ENCODE measurements around the gene GAPDH.
A peak's percentile ranks its signal among the peaks of the same experiment; 100 is the strongest.
"Not testable (repeated sequence)": the region's sequence is repeated elsewhere in the genome, so short reads cannot be mapped to it uniquely, and the experiment has no call there.

The GAPDH gene

DNA sequence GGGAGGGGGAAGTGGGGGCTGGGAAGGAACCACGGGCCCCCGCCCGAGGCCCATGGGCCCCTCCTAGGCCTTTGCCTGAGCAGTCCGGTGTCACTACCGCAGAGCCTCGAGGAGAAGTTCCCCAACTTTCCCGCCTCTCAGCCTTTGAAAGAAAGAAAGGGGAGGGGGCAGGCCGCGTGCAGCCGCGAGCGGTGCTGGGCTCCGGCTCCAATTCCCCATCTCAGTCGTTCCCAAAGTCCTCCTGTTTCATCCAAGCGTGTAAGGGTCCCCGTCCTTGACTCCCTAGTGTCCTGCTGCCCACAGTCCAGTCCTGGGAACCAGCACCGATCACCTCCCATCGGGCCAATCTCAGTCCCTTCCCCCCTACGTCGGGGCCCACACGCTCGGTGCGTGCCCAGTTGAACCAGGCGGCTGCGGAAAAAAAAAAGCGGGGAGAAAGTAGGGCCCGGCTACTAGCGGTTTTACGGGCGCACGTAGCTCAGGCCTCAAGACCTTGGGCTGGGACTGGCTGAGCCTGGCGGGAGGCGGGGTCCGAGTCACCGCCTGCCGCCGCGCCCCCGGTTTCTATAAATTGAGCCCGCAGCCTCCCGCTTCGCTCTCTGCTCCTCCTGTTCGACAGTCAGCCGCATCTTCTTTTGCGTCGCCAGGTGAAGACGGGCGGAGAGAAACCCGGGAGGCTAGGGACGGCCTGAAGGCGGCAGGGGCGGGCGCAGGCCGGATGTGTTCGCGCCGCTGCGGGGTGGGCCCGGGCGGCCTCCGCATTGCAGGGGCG, at the start of gene GAPDH:
TSS of gene GAPDH (plus strand) at position 595 of the 772 bp plus-strand sequence. CDS start 316 bp downstream, outside the sequence.
- DNase-seq (ENCODE audit: extremely low spot score, insufficient read length, low read depth) = peak; percentile 87
- peak; percentile 86 for FAIRE-seq

- FAIRE-seq (no peak), DNase-seq (ENCODE audit: extremely low spot score, insufficient read length, low read depth) (no peak)
Observed at GRCh38 chr12:6488240-6488639, 46.1 kb upstream of the GAPDH start.

- FAIRE-seq = no peak
Observed at GRCh38 chr12:6489449-6489848, 44.9 kb upstream of the GAPDH start.

GRCh38 chr12:6490673-6491072, 43.6 kb upstream of the GAPDH start:
- DNase-seq (ENCODE audit: extremely low spot score, insufficient read length, low read depth); FAIRE-seq: not testable (repeated sequence)

More at GRCh38 chr12:6489449-6489848, 44.9 kb upstream of the GAPDH start:
- DNase-seq (ENCODE audit: extremely low spot score, insufficient read length, low read depth) = no peak

GRCh38 chr12:6492838-6493496, 41.4 kb upstream of the GAPDH start, which contains the start of gene MRPL51:
TSS of gene MRPL51 (minus strand) at chr12:6493262. CDS start at chr12:6493136, 126 bp downstream.
- DNase-seq (ENCODE audit: extremely low spot score, insufficient read length, low read depth) (peak; percentile 88), FAIRE-seq (no peak)

DNA sequence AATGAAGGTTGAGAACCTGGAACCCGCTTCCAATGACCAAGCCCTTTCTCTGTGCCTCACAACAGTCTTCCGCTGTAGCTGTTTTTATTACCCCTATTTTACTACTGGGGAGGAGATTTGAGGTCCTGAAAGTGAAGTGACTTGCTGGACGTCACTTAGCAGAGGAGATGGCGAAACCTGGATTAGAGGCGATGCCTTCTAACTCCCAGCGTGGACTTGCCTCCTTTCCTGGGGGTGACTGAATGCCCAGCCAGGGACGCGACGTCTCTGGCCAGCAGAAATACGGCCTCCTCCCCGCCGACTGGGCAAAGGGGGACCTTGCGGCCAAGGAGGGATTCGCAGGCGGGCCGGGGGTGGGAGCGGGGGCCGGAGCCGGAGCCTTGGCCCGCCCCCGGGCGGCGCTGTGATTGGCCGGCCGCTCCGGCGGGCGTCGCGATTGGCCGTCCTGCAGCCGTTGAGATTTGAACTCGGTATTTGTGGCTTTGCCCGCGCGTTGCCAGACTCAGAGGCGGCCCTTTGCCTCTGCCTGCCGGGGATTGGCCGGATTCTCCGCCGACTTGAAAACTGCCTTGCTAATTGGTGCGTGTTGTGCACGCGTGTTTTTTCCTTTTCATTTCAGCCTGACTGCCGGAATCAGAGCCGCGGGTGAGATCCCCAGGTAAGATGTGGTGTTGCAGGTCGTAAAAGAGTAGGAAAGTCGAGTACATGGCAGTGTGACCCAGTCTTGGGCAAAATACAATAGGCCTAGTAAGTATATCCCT, 40.6 kb upstream of the GAPDH start, which contains the start of gene NCAPD2:
TSS of gene NCAPD2 (plus strand) at position 606 of the 761 bp plus-strand sequence. CDS start 997 bp downstream, outside the sequence.
- peak; percentile 93 for FAIRE-seq
- DNase-seq (ENCODE audit: extremely low spot score, insufficient read length, low read depth) = peak; percentile 86

- DNase-seq (ENCODE audit: extremely low spot score, insufficient read length, low read depth) (no peak), FAIRE-seq (no peak)
Observed at GRCh38 chr12:6494258-6494743, 40.0 kb upstream of the GAPDH start.

- FAIRE-seq (no peak), DNase-seq (ENCODE audit: extremely low spot score, insufficient read length, low read depth) (no peak)
Observed at GRCh38 chr12:6494968-6495367, 39.3 kb upstream of the GAPDH start.

DNA sequence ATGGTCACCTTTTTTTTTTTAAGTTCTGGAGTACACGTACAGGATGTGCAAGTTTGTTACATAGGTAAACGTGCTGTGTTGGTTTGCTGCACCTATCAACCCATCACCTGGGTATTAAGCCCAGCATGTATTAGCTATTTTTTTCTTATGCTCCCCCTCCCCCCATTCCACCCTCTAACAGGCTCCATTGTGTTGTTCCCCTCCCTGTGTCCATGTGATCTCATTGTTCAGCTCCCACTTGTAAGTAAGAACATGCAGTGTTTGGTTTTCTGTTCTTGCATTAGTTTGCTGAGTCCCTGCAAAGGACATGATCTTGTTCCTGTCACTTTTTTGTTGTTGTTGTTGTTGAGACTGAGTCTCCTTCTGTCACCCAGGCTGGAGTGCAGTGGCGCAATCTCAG, 37.0 kb upstream of the GAPDH start:
- DNase-seq (ENCODE audit: extremely low spot score, insufficient read length, low read depth); FAIRE-seq: not testable (repeated sequence)

GRCh38 chr12:6500466-6500865, 33.9 kb upstream of the GAPDH start:
- DNase-seq (ENCODE audit: extremely low spot score, insufficient read length, low read depth) (no peak), FAIRE-seq (no peak)

DNA sequence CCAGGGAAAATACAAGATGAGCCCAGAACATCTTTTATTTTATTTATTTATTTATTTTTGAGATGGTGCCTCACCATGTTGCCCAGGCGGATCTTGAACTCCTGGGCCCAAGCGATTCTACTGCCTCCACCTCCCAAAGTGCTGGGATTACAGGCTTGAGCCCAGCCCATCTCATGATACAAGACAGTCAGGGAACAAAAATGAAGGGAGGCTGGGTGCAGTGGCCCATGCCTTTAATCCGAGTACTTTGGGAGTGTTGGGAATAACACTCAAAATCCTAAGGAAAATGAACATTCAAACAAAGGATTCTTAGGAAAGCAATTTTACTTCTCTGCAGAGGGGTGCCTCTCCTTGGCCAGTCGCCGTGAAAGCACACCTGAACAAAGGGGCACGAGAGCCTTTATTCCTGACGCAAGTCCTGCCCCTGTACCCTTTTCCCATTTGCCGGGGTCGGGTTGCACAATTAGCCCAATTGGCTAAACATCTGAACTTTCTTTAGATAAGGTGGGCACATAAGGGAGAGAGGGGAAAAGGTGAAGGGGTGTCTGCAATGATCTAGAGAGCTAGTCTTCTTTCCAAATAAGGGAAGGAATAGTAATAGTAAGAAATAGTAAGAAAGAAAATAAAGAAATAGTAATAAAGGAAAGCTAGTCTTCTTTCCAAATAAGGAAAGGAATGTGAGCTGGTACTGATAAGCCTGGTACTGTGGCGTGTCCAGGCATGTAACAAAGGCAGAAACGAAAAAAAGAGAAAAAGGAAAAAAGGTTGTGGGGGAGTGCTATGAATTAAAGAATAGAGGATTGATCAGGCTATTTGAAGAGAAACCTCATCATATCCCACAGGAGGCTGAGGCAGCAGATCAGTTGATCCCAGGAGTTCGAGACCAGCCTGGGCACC, 27.0 kb upstream of the GAPDH start:
- DNase-seq (ENCODE audit: extremely low spot score, insufficient read length, low read depth) (no peak), FAIRE-seq (no peak)

DNA sequence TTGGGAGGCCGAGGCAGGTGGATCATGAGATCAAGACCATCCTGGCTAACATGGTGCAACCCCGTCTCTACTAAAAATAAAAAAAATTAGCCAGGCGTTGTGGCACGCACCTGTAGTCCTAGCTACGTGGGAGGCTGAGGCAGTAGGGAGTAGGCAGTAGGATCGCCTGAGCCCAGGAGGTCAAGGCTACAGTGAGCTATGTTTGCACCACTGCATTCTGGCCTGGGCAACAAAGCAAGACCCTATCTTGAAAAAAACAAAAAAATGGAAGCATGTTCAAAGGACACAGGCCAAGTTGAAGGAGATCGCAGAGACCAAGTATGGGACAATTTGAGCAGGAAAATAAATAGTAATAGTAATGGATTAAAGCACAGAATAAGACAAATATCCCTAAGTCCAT, 26.2 kb upstream of the GAPDH start:
- no peak for DNase-seq (ENCODE audit: extremely low spot score, insufficient read length, low read depth)
- FAIRE-seq = no peak

DNA sequence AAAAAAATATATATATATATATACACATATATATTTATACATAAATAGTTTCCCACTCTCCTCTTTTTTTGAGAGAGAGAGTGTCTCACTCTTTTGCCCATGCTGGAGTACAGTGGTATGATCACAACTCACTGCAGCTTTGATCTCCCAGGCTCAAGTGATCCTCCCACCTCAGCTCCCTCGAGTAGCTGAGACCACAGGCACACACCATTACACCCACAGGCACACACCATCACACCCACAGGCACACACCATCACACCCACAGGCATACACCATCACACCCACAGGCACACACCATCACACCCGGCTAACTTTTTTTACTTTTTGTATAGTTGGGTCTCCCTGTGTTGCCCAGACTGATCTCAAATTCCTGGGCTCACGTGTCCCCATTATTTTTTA, 14.1 kb upstream of the GAPDH start:
- DNase-seq (ENCODE audit: extremely low spot score, insufficient read length, low read depth) = no peak
- no peak for FAIRE-seq

DNA sequence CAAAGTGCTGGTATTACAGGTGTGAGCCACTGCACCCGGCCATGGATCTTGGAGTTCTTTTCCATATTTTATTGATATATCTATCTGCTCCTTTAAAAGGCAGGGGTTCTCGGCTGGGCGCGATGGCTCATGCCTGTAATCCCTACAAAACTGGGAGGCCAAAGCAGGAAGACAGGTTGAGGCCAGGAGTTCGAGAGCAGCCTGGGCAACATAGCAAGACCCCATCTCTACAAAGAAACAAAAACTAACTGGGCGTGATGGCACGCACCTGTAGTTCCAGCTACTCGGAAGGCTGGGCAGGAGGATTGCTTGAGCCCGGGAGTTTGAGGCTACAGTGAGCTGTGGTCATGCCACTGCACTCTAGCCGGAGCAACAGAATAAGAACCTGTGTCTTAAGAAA, 12.1 kb upstream of the GAPDH start:
- FAIRE-seq (no peak), DNase-seq (ENCODE audit: extremely low spot score, insufficient read length, low read depth) (no peak)

DNA sequence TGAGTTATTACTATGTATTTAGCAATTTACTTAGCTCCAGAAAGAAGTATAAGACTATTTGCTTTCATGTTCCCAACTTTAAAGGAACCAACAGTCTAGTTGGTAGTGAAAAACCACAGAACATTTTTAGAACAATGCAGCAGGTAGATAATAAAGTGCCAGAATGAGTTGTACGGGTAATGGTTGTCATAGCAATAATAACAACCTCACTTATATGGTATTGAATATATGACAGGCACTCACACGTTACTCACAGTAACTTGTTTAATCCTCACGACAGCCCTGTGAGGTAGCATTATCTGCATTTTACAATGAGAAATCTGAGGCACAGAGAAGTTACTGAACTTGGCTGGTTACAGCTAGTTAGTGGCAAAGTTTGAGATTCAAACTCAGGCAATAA, 10.6 kb upstream of the GAPDH start:
- DNase-seq (ENCODE audit: extremely low spot score, insufficient read length, low read depth) = no peak
- no peak for FAIRE-seq

DNA sequence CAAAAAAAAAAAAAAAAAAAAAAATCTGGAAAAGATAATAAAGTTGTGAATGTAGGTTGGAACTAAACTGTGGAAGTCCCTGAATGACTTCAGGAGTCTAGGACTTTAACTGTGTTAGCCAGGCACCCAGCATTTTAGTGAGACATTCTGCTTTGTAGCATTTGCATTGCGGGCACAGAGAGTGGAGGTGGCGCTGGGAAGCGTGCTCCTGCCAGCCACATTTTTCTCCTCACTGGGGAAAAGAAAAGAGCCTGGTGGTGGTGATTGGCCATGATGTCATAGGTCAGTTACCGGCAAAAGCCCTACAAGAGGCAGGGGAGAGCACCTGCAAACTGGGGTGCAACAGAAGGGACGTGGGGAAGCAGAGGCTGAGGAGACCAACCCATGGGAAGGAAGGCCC, 9.7 kb upstream of the GAPDH start:
- FAIRE-seq = no peak
- DNase-seq (ENCODE audit: extremely low spot score, insufficient read length, low read depth) = no peak

DNA sequence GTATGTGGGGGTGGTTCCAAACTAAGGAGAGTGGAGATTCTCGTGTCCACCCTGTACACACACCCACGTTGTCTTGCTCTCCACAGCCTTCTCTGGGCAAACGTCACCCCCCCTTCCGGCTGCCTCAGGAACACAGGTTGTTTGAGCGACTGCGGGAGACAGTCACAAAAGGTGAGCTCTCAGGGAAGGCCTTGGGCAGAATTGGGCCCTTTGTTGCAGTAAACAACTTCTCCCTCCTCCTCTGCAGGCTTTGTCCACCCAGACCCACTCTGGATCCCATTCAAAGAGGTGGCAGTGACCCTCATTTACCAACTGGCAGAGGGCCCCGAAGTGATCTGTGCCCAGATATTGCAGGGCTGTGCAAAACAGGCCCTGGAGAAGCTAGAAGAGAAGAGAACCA, 8.1 kb upstream of the GAPDH start:
- DNase-seq (ENCODE audit: extremely low spot score, insufficient read length, low read depth) (no peak), FAIRE-seq (no peak)

GRCh38 chr12:6526766-6527525, 7.4 kb upstream of the GAPDH start:
- no peak for DNase-seq (ENCODE audit: extremely low spot score, insufficient read length, low read depth)
- no peak for FAIRE-seq

DNA sequence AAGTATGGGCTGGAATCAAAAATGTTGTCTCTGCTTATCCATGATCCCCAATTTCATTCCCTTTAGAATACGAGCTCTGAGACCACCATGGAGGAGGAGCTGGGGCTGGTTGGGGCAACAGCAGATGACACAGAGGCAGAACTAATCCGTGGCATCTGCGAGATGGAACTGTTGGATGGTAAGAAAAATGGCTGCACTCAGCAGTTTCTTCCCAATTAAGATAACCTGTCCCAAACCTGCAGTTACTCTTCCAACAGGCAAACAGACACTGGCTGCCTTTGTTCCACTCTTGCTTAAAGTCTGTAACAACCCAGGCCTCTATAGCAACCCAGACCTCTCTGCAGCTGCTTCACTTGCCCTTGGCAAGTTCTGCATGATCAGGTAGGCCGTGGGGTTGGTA, 6.6 kb upstream of the GAPDH start:
- FAIRE-seq = no peak
- no peak for DNase-seq (ENCODE audit: extremely low spot score, insufficient read length, low read depth)
